GM23338 (cell line): ENCODE measurements around the gene ZNF277. TPM values are rescaled to one million over a fixed set of nuclear protein-coding genes. Genes with fewer than 3 reads are reported as not detected.

Experiments
- ATAC-seq: fragments of 200-7000 bp; cut with Tn5 transposase; 3 replicates; pipeline ENCODE4 v1.9.1; 2020
- DNase-seq: peaks from one replicate; pipeline ENCODE4 v3.0.0-alpha.2; 2015; ENCODE audit warnings: low spot score
- H2AFZ ChIP-seq: fragments of 200-600 bp; sonication (generic); 2 replicates; pipeline ENCODE4 v1.8.0; 2016; ENCODE audit warnings: antibody characterized with exemption, mild to moderate bottlenecking, moderate library complexity
- H3F3A ChIP-seq: fragments of 200-600 bp; sonication (generic); replicated peaks from 2 replicates; pipeline ENCODE4 v1.8.0; 2017; ENCODE audit warnings: antibody characterized with exemption, mixed run types, low read depth
- H3K27ac ChIP-seq: fragments of 200-600 bp; sonication (generic); 2 replicates; pipeline ENCODE4 v1.6.1; 2016; ENCODE audit warnings: low read depth
- H3K27me3 ChIP-seq: fragments of 200-600 bp; sonication (generic); 2 replicates; pipeline ENCODE4 v1.8.0; 2016; ENCODE audit warnings: mild to moderate bottlenecking, mixed run types, moderate library complexity; ENCODE audit not compliant: insufficient read depth
- H3K36me3 ChIP-seq: fragments of 200-600 bp; sonication (generic); 2 replicates; pipeline ENCODE4 v1.8.0; 2016; ENCODE audit warnings: mild to moderate bottlenecking; ENCODE audit not compliant: insufficient read depth
- H3K4me1 ChIP-seq: fragments of 200-600 bp; sonication (generic); 2 replicates; pipeline ENCODE4 v1.8.0; 2016; ENCODE audit warnings: mild to moderate bottlenecking, moderate library complexity; ENCODE audit not compliant: insufficient read depth
- H3K4me2 ChIP-seq: fragments of 200-600 bp; sonication (generic); 2 replicates; pipeline ENCODE4 v1.7.1; 2017; ENCODE audit warnings: mixed run types
- H3K4me3 ChIP-seq: fragments of 200-600 bp; sonication (generic); 2 replicates; pipeline ENCODE4 v1.6.1; 2016; ENCODE audit warnings: mixed run types
- H3K79me2 ChIP-seq: fragments of 200-600 bp; sonication (generic); replicated peaks from 2 replicates; pipeline ENCODE4 v1.8.0; 2017; ENCODE audit warnings: mild to moderate bottlenecking; ENCODE audit not compliant: insufficient read depth
- H3K9me2 ChIP-seq: fragments of 200-600 bp; sonication (generic); 2 replicates; pipeline ENCODE4 v1.8.0; 2017; ENCODE audit not compliant: insufficient read depth
- H4K20me1 ChIP-seq: fragments of 200-600 bp; sonication (generic); replicated peaks from 2 replicates; pipeline ENCODE4 v1.8.0; 2017; ENCODE audit warnings: mild to moderate bottlenecking; ENCODE audit not compliant: insufficient read depth
- H3K27ac Mint-ChIP-seq: 2 replicates; pipeline ENCODE4 v1.8.0; 2020; ENCODE audit warnings: inconsistent platforms, mild to moderate bottlenecking, moderate library complexity, mixed read lengths
- H3K27me3 Mint-ChIP-seq: 3 replicates; pipeline ENCODE4 v1.8.0; 2022; ENCODE audit warnings: low read depth, mild to moderate bottlenecking, moderate library complexity, mixed read lengths, inconsistent platforms; ENCODE audit not compliant: insufficient read depth, poor library complexity
- H3K36me3 Mint-ChIP-seq: 3 replicates; pipeline ENCODE4 v1.8.0; 2021; ENCODE audit warnings: low read depth, mild to moderate bottlenecking, inconsistent platforms, moderate library complexity, mixed read lengths
- H3K4me1 Mint-ChIP-seq: 3 replicates; pipeline ENCODE4 v1.8.0; 2020; ENCODE audit warnings: mild to moderate bottlenecking, inconsistent platforms, mixed read lengths
- H3K4me3 Mint-ChIP-seq: 3 replicates; pipeline ENCODE4 v1.8.0; 2021; ENCODE audit warnings: moderate library complexity, mild to moderate bottlenecking, inconsistent platforms, mixed read lengths
- H3K9me3 Mint-ChIP-seq: 3 replicates; pipeline ENCODE4 v1.8.0; 2020; ENCODE audit warnings: moderate library complexity, mild to moderate bottlenecking, inconsistent platforms, mixed read lengths
- CREB1 ChIP-seq: fragments of 250-450 bp; sonication (Bioruptor Pico); IDR thresholded peaks from 2 replicates; pipeline ENCODE4 v1.5.0; 2020; ENCODE audit warnings: low read depth, mild to moderate bottlenecking, moderate library complexity
- CTCF ChIP-seq, 2 experiments: fragments of 200-600 bp in 1 of 2; sonication (generic) in 1 of 2; conservative IDR thresholded peaks; 2 replicates each; pipeline versions ENCODE4 v1.5.1 to v1.6.1; 2016 to 2017; ENCODE audit warnings: antibody characterized with exemption in 2 of 2, low read depth in 2 of 2, mild to moderate bottlenecking in 2 of 2, moderate library complexity in 1 of 2
- EZH2 ChIP-seq: fragments of 200-600 bp; sonication (generic); IDR thresholded peaks from one replicate; pipeline ENCODE4 v1.8.0; 2017; ENCODE audit warnings: antibody characterized with exemption, mild to moderate bottlenecking, low read depth; ENCODE audit not compliant: unreplicated experiment
- JUNB ChIP-seq: IDR thresholded peaks from one replicate; pipeline ENCODE4 v1.6.1; 2016; ENCODE audit warnings: antibody characterized with exemption; ENCODE audit not compliant: unreplicated experiment
- NANOG ChIP-seq: IDR thresholded peaks from 2 replicates; pipeline ENCODE4 v1.6.1; 2016; ENCODE audit warnings: antibody characterized with exemption, borderline replicate concordance
- POLR2AphosphoS5 ChIP-seq: IDR thresholded peaks from 2 replicates; pipeline ENCODE4 v1.6.1; 2016; ENCODE audit warnings: antibody characterized with exemption, low read depth
- STAT1 ChIP-seq: IDR thresholded peaks from one replicate; pipeline ENCODE4 v1.6.1; 2016; ENCODE audit warnings: antibody characterized with exemption; ENCODE audit not compliant: unreplicated experiment
- ZNF114 ChIP-seq: fragments of 250-450 bp; sonication (Bioruptor Pico); IDR thresholded peaks from 2 replicates; pipeline ENCODE4 v1.5.0; 2020; ENCODE audit warnings: mild to moderate bottlenecking, moderate library complexity
- ZNF331 ChIP-seq: fragments of 250-450 bp; sonication (Bioruptor Pico); IDR thresholded peaks from 2 replicates; pipeline ENCODE4 v1.5.0; 2020; ENCODE audit warnings: low read depth, mild to moderate bottlenecking, moderate library complexity
- ZNF462 ChIP-seq: fragments of 250-450 bp; sonication (Bioruptor Pico); IDR thresholded peaks from 2 replicates; pipeline ENCODE4 v1.5.0; 2020; ENCODE audit warnings: mild to moderate bottlenecking, moderate library complexity
- polyA plus RNA-seq: library from polyadenylated mRNA; unstranded; fragments of >200 nt; fragmentation: Nextera tagmentation; extraction: Ambion mirVana; gene quantifications from 2 replicates; pipeline ENCODE4 v1.2.1, GENCODE V29; 2016
- total RNA-seq: library from RNA; depleted of rRNA; stranded (reverse); fragments of >200 nt; shearing (Covaris generic); gene quantifications from 2 replicates; pipeline ENCODE4 v1.2.3, GENCODE V29; 2014

Gene ZNF277
- total and polyA plus RNA-seq, 2 experiments from 2014 or later, result 25.4 to 28.9 TPM

- no peak overlapping the region; the same call in 1 of the 2 replicates for H3K27ac Mint-ChIP-seq
- no peaks in the 10 kb centered on the region for H3K36me3 ChIP-seq
- H3K27ac ChIP-seq, result no peak overlapping the region
- no peak overlapping the region for H3K4me2 ChIP-seq
- H2AFZ ChIP-seq, result no peak overlapping the region
- peaks cover 46% of the 10 kb centered on the region for H3K4me1 Mint-ChIP-seq
- no peaks in the 10 kb centered on the region for H3F3A ChIP-seq
- peaks cover 85% of the 10 kb centered on the region for H3K79me2 ChIP-seq
- peaks cover 5% of the 10 kb centered on the region; the same call in 1 of the 3 replicates for H3K36me3 Mint-ChIP-seq
- H4K20me1 ChIP-seq, result 0 out of 2 replicates have a peak, but pooled peaks cover 3% of the 10 kb centered on the region
- no peak overlapping the region for H3K4me3 ChIP-seq
- H3K9me3 Mint-ChIP-seq, result no peaks in the 10 kb centered on the region
- DNase-seq (no peak), ATAC-seq (no peak)
- TF ChIP-seq ZNF462 (no peak), EZH2 (no peak), STAT1 (no peak), NANOG (no peak), CREB1 (CRISPR knock-in tag) (no peak), JUNB (no peak), CTCF (conservative IDR thresholded peaks at IDR 0.05; ENCODE audit: low read depth in 2 of 2) (no peak), POLR2AphosphoS5 (no peak), ZNF114 (CRISPR knock-in tag) (no peak), ZNF331 (CRISPR knock-in tag) (no peak)
- H3K27me3 ChIP-seq, result no peaks in the 10 kb centered on the region
- H3K4me1 ChIP-seq, result peaks cover 8% of the 10 kb centered on the region; the same call in 1 of the 2 replicates
- no peak overlapping the region for H3K4me3 Mint-ChIP-seq
- H3K27me3 Mint-ChIP-seq, result peaks cover 2% of the 10 kb centered on the region
- no peaks in the 10 kb centered on the region for H3K9me2 ChIP-seq
Observed at GRCh38 chr7:112173568-112173905, 33.0 kb upstream of the ZNF277 start.
